Stimulated activated CD8-positive, alpha-beta memory T cell treated with anti-CD3 and anti-CD28 coated beads, Interleukin-4, amount 100 ng/mL, for 4 hours (primary cell): Measurements from ENCODE around the gene HPN.
"Not testable (repeated sequence)": the region's sequence is repeated elsewhere in the genome, so short reads cannot be mapped to it uniquely, and the experiment has no call there.

Experiments used
- DNase-seq, 2 donors: peaks; one replicate each; pipeline ENCODE4 v3.0.0-alpha.2; 2020; ENCODE audit warnings: low read depth in 2 of 2, low spot score in 1 of 2

The HPN gene

GRCh38 chr19:35101949-35102348 is 60.4 kb downstream of the HPN start:
- DNase-seq: not testable (repeated sequence)

GRCh38 chr19:35103614-35104013 is 62.1 kb downstream of the HPN start:
- not testable (repeated sequence) for DNase-seq

DNA sequence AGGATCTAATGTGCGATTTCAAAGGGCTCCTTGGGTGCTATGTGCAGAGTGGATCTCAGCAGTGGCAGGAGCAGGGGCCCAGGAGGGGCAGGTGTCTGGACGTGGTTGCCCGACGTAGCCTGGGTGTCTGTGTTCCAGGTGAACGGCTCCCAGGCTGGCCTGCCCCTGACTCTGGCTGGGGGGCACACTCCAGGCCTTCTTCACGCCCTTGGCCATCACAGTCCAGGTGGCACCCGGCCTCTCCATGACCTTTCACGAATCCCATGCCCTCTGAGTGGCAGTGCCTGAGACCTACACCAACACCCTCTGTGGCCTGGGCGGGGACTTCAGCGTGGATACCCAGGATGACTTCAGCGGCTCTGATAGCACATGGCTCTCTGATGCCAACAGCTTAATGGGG is 62.8 kb downstream of the HPN start:
- no peak for DNase-seq

- DNase-seq: no peak
Measured at GRCh38 chr19:35105047-35105410, 63.5 kb downstream of the HPN start.

DNA sequence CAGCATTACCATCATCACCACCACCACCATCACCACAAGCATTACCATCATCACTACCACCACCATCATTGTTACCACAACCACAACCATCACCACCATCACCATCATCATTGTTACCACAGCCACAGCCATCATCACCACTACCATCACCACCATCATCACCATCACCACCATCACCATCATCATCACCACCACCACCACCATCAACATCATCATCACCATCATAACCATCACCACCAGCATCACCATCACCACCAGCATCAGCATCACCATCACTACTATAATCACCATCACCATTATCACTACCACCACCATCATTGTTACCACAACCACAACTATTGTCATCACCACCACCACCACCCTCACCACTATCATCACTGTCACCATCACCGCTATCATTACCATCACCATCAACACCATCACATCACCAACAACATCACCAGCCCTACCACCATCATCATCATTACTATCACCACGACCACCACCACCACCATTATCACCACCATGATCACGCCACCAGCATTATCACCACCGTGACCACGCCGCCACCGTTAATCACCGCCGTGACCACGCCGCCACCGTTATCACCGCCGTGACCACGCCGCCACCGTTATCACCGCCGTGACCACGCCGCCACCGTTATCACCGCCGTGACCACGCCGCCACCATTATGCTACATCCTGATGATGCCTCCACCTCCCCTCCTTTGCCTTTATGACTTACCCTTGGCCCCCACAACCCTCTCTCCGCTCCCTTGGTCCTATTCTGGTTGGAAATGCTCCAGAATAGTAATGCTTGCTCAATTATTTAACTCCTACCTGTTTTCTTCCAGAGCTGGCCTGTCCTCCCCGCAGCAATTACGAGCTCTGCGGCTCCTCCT is 64.1 kb downstream of the HPN start:
- no peak for DNase-seq

GRCh38 chr19:35106291-35106583 is 64.7 kb downstream of the HPN start:
- no peak for DNase-seq

GRCh38 chr19:35106898-35107541 is 65.5 kb downstream of the HPN start:
- no peak for DNase-seq

- DNase-seq: no peak
Measured at GRCh38 chr19:35107545-35107944, 66.0 kb downstream of the HPN start.

DNA sequence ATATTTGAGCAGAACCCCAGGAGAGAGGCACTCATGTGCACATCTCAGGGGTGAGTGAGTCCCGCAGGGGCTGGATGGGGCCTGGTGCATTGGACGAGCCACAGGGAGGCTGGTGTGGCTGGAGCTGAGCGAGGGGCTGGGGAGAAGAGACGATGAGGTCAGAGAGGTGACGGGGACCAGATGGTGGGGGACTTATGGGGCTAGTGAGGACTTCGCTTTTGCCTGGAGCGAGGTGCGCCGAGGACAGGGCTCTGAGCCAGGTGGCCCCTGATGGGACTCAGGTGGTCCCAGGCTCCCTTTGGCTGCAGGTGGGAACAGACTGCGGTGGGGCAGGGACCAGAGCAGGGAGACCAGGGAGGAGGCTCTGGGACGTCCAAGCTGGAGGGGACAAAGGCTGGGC is 67.2 kb downstream of the HPN start:
- DNase-seq: no peak

GRCh38 chr19:35109395-35110112 is 68.0 kb downstream of the HPN start:
- DNase-seq: no peak

DNA sequence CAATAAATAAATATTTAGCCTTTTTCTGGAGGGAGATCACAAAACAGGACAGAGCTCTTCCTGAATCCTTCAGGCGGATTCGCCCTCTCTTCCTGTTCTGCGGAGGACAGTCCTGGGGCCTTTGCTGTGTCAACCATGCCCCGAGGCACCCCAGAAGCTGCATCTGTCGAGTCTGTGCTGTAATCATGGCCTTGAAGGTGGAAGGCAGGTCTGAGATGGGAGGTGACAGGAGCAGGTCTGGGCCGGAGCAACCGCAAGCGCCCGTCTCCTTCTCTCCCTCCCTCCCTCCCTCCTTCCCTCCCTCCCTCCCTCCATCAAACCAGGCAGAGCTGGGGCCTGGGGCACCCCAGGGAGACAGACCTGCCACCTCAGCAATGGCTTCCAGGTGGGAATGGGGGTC is 69.5 kb downstream of the HPN start:
- no peak for DNase-seq

DNA sequence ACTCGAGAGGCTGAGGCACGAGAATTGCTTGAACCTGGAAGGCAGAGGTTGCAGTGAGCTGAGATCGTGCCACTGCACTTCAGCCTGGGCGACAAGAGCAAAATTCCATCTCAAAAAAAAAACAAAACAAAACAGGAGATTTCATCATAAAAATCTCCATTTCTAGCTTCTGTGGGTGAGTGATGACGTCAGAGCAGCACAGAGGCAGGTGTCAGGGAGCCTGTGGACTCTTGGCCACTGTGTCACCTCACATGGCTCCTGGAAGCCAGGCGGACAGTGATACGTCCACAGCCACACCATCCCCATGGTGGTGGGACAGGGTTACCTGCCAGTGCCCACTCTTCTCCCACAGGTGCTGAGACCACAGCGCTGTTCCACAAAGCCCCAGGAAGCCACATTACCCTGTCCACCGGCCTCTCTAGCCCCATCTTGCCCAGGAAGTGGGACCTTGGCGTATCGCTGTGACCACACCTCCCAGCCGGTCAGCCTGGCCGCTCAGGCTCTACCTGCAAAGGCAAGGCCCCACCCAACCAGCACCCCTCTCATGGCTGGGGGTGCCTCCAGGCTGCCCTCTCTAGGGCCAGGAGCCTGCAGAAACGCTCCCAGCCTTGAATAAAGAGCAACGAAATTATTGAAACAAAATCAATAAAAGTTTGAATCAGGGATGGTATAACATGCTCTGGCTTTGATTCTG is 71.6 kb downstream of the HPN start:
- DNase-seq: no peak

DNA sequence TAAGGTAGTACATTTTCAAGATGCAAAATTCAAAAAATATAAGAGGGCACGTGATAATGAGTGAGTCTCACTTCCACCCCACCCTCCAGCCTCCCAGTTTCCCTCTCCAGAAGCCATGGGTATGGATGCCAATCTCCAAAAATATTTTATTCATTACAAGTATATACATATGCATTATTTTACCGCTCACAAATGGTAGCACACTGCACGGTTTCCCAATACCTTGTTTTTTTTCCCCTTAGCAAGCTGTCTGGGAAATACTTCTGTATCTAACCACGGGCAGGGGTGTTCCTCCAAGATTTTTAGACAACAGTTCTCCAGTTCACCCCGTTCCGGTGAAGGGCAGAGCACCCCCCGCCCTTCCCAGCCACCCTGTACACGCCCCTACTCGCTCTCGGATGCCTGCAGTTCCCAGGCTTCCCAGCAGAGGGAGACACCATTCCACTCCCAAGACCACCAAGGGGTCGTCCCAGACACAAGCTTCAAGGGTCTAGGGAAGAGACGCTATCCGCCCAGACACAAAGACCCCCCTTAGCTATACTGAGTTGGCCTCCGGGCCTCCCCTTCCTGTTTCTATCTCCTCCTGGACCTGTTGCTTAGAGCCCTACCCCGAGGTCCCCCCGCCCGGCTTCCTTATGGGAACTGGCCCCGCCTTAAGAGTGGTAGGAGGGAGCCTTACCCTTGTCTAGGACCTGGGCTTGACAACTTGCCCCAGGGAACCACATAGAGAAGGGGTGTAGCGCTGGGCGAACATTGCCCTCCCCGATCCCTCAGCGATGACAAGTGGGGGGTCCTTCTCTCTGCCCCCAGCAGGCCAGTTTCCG is 73.0 kb downstream of the HPN start:
- DNase-seq: peak; percentile 35 to 48

DNA sequence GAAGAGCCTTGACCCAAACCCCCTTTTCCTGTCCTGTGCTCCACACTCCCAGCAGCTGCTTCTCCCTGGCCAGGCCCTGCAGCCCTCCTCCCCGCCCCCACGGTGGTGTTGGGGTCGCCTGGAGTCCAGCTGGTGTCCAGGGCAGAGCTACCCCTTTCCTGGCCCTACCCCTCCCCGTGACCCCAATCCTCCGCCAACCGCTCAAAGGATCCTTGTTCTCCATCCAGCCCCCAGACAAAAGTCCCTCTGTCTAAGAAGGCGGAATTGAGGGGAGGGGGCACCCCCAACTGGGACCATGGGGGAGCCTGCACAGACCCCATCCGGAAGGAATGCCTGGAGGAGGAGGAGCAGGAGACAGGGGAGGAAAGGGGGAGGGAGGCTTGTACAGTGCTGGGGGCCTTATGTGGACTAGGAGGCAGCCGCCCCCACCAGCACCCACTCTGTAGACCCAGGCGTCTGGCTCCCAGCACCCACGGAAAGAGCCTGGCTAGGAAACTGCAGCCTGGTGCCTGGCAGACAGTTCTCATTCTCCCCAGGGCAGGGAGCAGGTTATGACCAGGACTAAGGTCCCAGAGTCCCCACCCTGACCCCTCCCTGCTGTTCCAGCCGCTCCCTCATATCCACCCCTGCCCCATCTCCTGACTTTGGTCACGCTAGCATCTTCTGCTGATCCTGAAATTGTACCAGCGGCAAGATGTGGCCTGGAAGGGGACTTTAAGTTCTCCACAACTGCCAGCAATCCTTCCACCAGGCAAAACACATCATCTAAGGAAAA is 73.8 kb downstream of the HPN start, which contains the start of gene FXYD3:
Gene FXYD3, plus strand, starts transcription at position 647 of the 775 bp plus-strand sequence. CDS start 3,554 bp downstream, outside the sequence.
- no peak for DNase-seq
